SK-N-SH (cell line): ENCODE measurements around the gene FOXP1. TPM values are rescaled to one million over a fixed set of nuclear protein-coding genes. Genes with fewer than 3 reads are reported as not detected.

Experiments used
- CTCF ChIA-PET: fragments of 300-600, 350-600 bp; formaldehyde crosslinking; extraction: SDS; loops from one replicate; lab custom pipeline; 2021; lab: Yijun Ruan, JAX
- POLR2A ChIA-PET: fragments of 350-600 bp; sonication (Branson Sonifier 250); formaldehyde crosslinking; extraction: SDS; loops from one replicate; lab custom pipeline; 2020; ENCODE audit warnings: antibody characterized with exemption, inconsistent platforms; lab: Yijun Ruan, JAX
- DNase-seq: peaks from one replicate; pipeline ENCODE4 v3.0.0; 2012
- H2AFZ ChIP-seq: fragments of 200-600 bp; sonication (generic); 2 replicates; pipeline ENCODE4 v1.8.1; 2016; ENCODE audit warnings: antibody characterized with exemption, mild to moderate bottlenecking, low read depth
- H3F3A ChIP-seq: fragments of 200-600 bp; sonication (generic); replicated peaks from 2 replicates; pipeline ENCODE3; 2016; ENCODE audit warnings: antibody characterized with exemption, mild to moderate bottlenecking; ENCODE audit not compliant: insufficient read depth
- H3K27ac ChIP-seq, 2 experiments: fragments of 200-500 bp in 1 of 2; fragments of 200-600 bp in 1 of 2; sonication (Bioruptor generic) in 1 of 2; sonication (generic), shearing (Covaris generic) in 1 of 2; 2 replicates each; pipeline versions ENCODE4 v1.5.1 to v1.6.1; 2014 to 2016; ENCODE audit warnings: low read depth in 2 of 2, inconsistent platforms in 1 of 2, low read length in 1 of 2, mild to moderate bottlenecking in 1 of 2, mixed read lengths in 1 of 2
- H3K27me3 ChIP-seq: fragments of 200-600 bp; sonication (generic), shearing (Covaris generic); 2 replicates; pipeline ENCODE4 v1.6.1; 2016; ENCODE audit warnings: mixed run types; ENCODE audit not compliant: insufficient read depth
- H3K36me3 ChIP-seq, 2 experiments: fragments of 200-500 bp in 1 of 2; fragments of 200-600 bp in 1 of 2; sonication (Bioruptor generic) in 1 of 2; sonication (generic) in 1 of 2; replicated peaks in 1 of 2; 2 replicates each; pipeline versions ENCODE3 to v1.5.1; 2014 to 2016; ENCODE audit warnings: low read length in 1 of 2, mild to moderate bottlenecking in 1 of 2; ENCODE audit not compliant: insufficient read depth in 2 of 2, control insufficient read depth in 1 of 2
- H3K4me1 ChIP-seq, 2 experiments: fragments of 200-500 bp in 1 of 2; fragments of 200-600 bp in 1 of 2; sonication (Bioruptor generic) in 1 of 2; sonication (generic), shearing (Covaris generic) in 1 of 2; 2 replicates each; pipeline versions ENCODE4 v1.5.1 to v1.6.1; 2014 to 2016; ENCODE audit warnings: low read depth in 1 of 2, low read length in 1 of 2, mixed run types in 1 of 2; ENCODE audit not compliant: insufficient read depth in 2 of 2, control insufficient read depth in 1 of 2
- H3K4me2 ChIP-seq: fragments of 200-600 bp; sonication (generic), shearing (Covaris generic); 2 replicates; pipeline ENCODE4 v1.6.1; 2017; ENCODE audit warnings: mixed run types
- H3K4me3 ChIP-seq, 2 experiments: fragments of 200-500 bp in 1 of 2; fragments of 200-600 bp in 1 of 2; sonication (Bioruptor generic) in 1 of 2; sonication (generic), shearing (Covaris generic) in 1 of 2; 2 replicates each; pipeline versions ENCODE4 v1.5.1 to v1.8.1; 2014 to 2016; ENCODE audit warnings: low read depth in 2 of 2, inconsistent platforms in 1 of 2, low read length in 1 of 2, mild to moderate bottlenecking in 1 of 2, mixed read lengths in 1 of 2, moderate library complexity in 1 of 2
- H3K79me2 ChIP-seq: fragments of 200-600 bp; sonication (generic); 2 replicates; pipeline ENCODE4 v1.8.1; 2017; ENCODE audit warnings: mild to moderate bottlenecking; ENCODE audit not compliant: insufficient read depth
- H3K9ac ChIP-seq: fragments of 200-600 bp; sonication (generic); 2 replicates; pipeline ENCODE4 v1.6.1; 2017; ENCODE audit warnings: mixed run types
- H3K9me2 ChIP-seq: fragments of 200-600 bp; sonication (generic); 2 replicates; pipeline ENCODE4 v1.6.1; 2017; ENCODE audit warnings: mixed run types
- H3K9me3 ChIP-seq: fragments of 200-600 bp; sonication (generic); 2 replicates; pipeline ENCODE4 v1.6.1; 2017; ENCODE audit warnings: mixed run types, mild to moderate bottlenecking, moderate library complexity
- H4K20me1 ChIP-seq: fragments of 200-600 bp; sonication (generic); 2 replicates; pipeline ENCODE4 v1.6.1; 2017; ENCODE audit warnings: mild to moderate bottlenecking, mixed run types; ENCODE audit not compliant: insufficient read depth
- EP300 ChIP-seq, 2 experiments: IDR thresholded peaks; 2 replicates each; pipeline versions ENCODE4 v1.4.0 to v1.6.1; 2012; ENCODE audit warnings: borderline replicate concordance in 1 of 2, low read depth in 1 of 2, low read length in 1 of 2
- FOSL2 ChIP-seq: IDR thresholded peaks from 2 replicates; pipeline ENCODE4 v1.4.0; 2012; ENCODE audit warnings: low read depth, mild to moderate bottlenecking, moderate library complexity, borderline replicate concordance
- JUND ChIP-seq: IDR thresholded peaks from 2 replicates; pipeline ENCODE4 v1.4.0; 2012
- MAX ChIP-seq: IDR thresholded peaks from 2 replicates; pipeline ENCODE4 v1.4.0; 2012; ENCODE audit warnings: low read depth
- MEF2A ChIP-seq: IDR thresholded peaks from 2 replicates; pipeline ENCODE4 v1.4.0; 2012; ENCODE audit warnings: low read depth, borderline replicate concordance
- ZBTB33 ChIP-seq: IDR thresholded peaks from 2 replicates; pipeline ENCODE4 v1.4.0; 2012; ENCODE audit warnings: low read depth, borderline replicate concordance
- WGBS: methylation state at CpG from one replicate; pipeline ENCODE4 v1.1.6; 2017; ENCODE audit warnings: low lambda C conversion rate; 5-methylcytosine and 5-hydroxymethylcytosine counted together
- polyA plus RNA-seq, 3 experiments: library from polyadenylated mRNA; depleted of rRNA; stranded (reverse); fragments of >200 nt; gene quantifications; 2 replicates each; pipeline ENCODE4 v1.2.3, GENCODE V29; 2012

The FOXP1 gene
- polyA plus RNA-seq, 1 of the 3 experiments (the other 2 are of a cell fraction), result 8.8 TPM

GRCh38 chr3:71104976-71105375, 478.6 kb downstream of the FOXP1 start (continued):
- TF ChIP-seq MEF2A, result no peak
- TF ChIP-seq JUND, result no peak

GRCh38 chr3:71104556-71104955, 479.0 kb downstream of the FOXP1 start:
- Histone ChIP-seq H3K27me3 (no peaks in the 10 kb centered on the region), H4K20me1 (no peaks in the 10 kb centered on the region), H3K4me3 (no peak overlapping the region), H3K4me1 (peaks cover 42 to 64% of the 10 kb centered on the region in 2 experiments), H3K4me2 (0 out of 2 replicates have a peak overlapping the region, but pooled peaks have one; percentile 68), H3K9me2 (no peaks in the 10 kb centered on the region), H3K79me2 (peaks cover 54% of the 10 kb centered on the region), H3K27ac (peak overlapping the region in 1 of 2 experiments; percentile 96; a peak in 3 of 4 replicates), H3K9me3 (no peaks in the 10 kb centered on the region), H3K36me3 (no peaks in the 10 kb centered on the region), H2AFZ (no peak overlapping the region), H3K9ac (peak overlapping the region; percentile 71; the same call in 1 of the 2 replicates), H3F3A (peaks cover 69% of the 10 kb centered on the region)
- TF ChIP-seq JUND (no peak), MAX (no peak)
- ChIA-PET POLR2A (no interaction called here), CTCF (no interaction called here)
- no peak for DNase-seq
- 84% methylated on average over 3 of the region's 3 CpGs for WGBS

GRCh38 chr3:71104121-71104541, 479.4 kb downstream of the FOXP1 start:
- TF ChIP-seq FOSL2 (peak; percentile 22; the same call in 1 of the 2 replicates), EP300 (IDR thresholded peaks at IDR 0.05; ENCODE audit: borderline replicate concordance in 1 of 2, low read depth in 1 of 2, low read length in 1 of 2) (no peak), ZBTB33 (no peak)
- H3K79me2 ChIP-seq, result peaks cover 59% of the 10 kb centered on the region
- H3K27me3 ChIP-seq, result no peaks in the 10 kb centered on the region
- no peaks in the 10 kb centered on the region for H4K20me1 ChIP-seq
- H3K4me2 ChIP-seq, result peak overlapping the region; percentile 68
- no peak overlapping the region for H2AFZ ChIP-seq
- H3K36me3 ChIP-seq, result no peaks in the 10 kb centered on the region
- H3K9me3 ChIP-seq, result no peaks in the 10 kb centered on the region
- peaks cover 65% of the 10 kb centered on the region for H3F3A ChIP-seq
- peaks cover 42 to 64% of the 10 kb centered on the region in 2 experiments for H3K4me1 ChIP-seq
- no peak overlapping the region for H3K4me3 ChIP-seq
- WGBS, result 75% methylated on average over 6 of the region's 6 CpGs
- DNase-seq, result no peak
- POLR2A ChIA-PET, result no interaction called here
- peak overlapping the region; percentile 85 to 96 for H3K27ac ChIP-seq
- H3K9ac ChIP-seq, result peak overlapping the region; percentile 71; the same call in 1 of the 2 replicates
- CTCF ChIA-PET, result no interaction called here
- no peaks in the 10 kb centered on the region for H3K9me2 ChIP-seq
